ENCODE data around the gene NSD1. TPM values are rescaled to one million over a fixed set of nuclear protein-coding genes. Genes with fewer than 3 reads are reported as not detected.

Gene NSD1
- total RNA-seq, 4 donors from 2014 or later, result 41.1 to 58.4 (median 49.5) TPM

- 67 to 100% methylated on average over 1 to 2 of the region's 5 CpGs for WGBS, 2 donors (ENCODE audit: low coverage in 1 of 2)
- Histone ChIP-seq H3K4me3 (no peak overlapping the region), H3K36me3 (no peaks in the 10 kb centered on the region), H3K4me1 (peaks cover 0 to 25% (median 3%) of the 10 kb centered on the region in 3 donors), H3K9me3 (no peaks in the 10 kb centered on the region), H3K27ac (no peak overlapping the region), H3K27me3 (no peaks in the 10 kb centered on the region)
- no peak for ATAC-seq
- TF ChIP-seq EP300 (IDR thresholded peaks at IDR 0.05) (no peak), POLR2AphosphoS5 (IDR thresholded peaks at IDR 0.05) (no peak), CTCF (IDR thresholded peaks at IDR 0.05) (no peak), POLR2A (IDR thresholded peaks at IDR 0.05) (no peak)
Measured at GRCh38 chr5:177112589-177113220, 20.9 kb upstream of the NSD1 start.

- 16 to 19% methylated on average over 7 to 13 of the region's 14 CpGs for WGBS, 2 donors (ENCODE audit: low coverage in 1 of 2)
- no peaks in the 10 kb centered on the region for H3K27me3 ChIP-seq
- H3K36me3 ChIP-seq, result no peaks in the 10 kb centered on the region
- H3K27ac ChIP-seq, result peak overlapping the region in 1 of 4 donors; percentile 3
- no peaks in the 10 kb centered on the region for H3K9me3 ChIP-seq
- H3K4me3 ChIP-seq, result no peak overlapping the region
- H3K4me1 ChIP-seq, result peaks cover 0 to 25% (median 3%) of the 10 kb centered on the region in 3 donors
- TF ChIP-seq CTCF (IDR thresholded peaks at IDR 0.05) (peak in 3 of 4 experiments; percentile 92 to 97 (median 96)), EP300 (IDR thresholded peaks at IDR 0.05) (no peak)
- peak; percentile 49 for ATAC-seq
Measured at GRCh38 chr5:177113566-177114424, 19.8 kb upstream of the NSD1 start.

- Histone ChIP-seq H3K27me3 (no peaks in the 10 kb centered on the region), H3K36me3 (no peaks in the 10 kb centered on the region), H3K27ac (peak overlapping the region in 3 of 4 donors; percentile 73 to 78 (median 77)), H3K9me3 (no peaks in the 10 kb centered on the region), H3K4me1 (peaks cover 0 to 25% (median 3%) of the 10 kb centered on the region in 3 donors), H3K4me3 (peak overlapping the region in 1 of 2 donors; percentile 44)
- 31 to 42% methylated on average over 7 to 13 of the region's 49 CpGs for WGBS, 2 donors (ENCODE audit: low coverage in 1 of 2)
- TF ChIP-seq EP300 (IDR thresholded peaks at IDR 0.05) (no peak), CTCF (IDR thresholded peaks at IDR 0.05) (peak in 1 of 4 experiments; percentile 23), POLR2AphosphoS5 (IDR thresholded peaks at IDR 0.05) (peak; percentile 30), POLR2A (IDR thresholded peaks at IDR 0.05) (no peak)
- peak; percentile 99 for ATAC-seq
Measured at GRCh38 chr5:177116631-177117373, 16.8 kb upstream of the NSD1 start.

- Histone ChIP-seq H3K27ac (peak overlapping the region in 3 of 4 donors; percentile 73 to 78 (median 77)), H3K27me3 (no peaks in the 10 kb centered on the region), H3K36me3 (no peaks in the 10 kb centered on the region), H3K4me3 (no peak overlapping the region), H3K9me3 (no peaks in the 10 kb centered on the region), H3K4me1 (peaks cover 0 to 25% (median 3%) of the 10 kb centered on the region in 3 donors)
- WGBS, 2 donors (ENCODE audit: low coverage in 1 of 2), result 93 to 100% methylated on average over 3 to 9 of the region's 30 CpGs
- TF ChIP-seq EP300 (IDR thresholded peaks at IDR 0.05) (no peak), POLR2AphosphoS5 (IDR thresholded peaks at IDR 0.05) (no peak), POLR2A (IDR thresholded peaks at IDR 0.05) (no peak), CTCF (IDR thresholded peaks at IDR 0.05) (no peak)
- no peak for ATAC-seq
Measured at GRCh38 chr5:177117441-177118045, 16.0 kb upstream of the NSD1 start.

All from gastroesophageal sphincter (tissue), 4 donors.